Non-pigmented ciliary epithelial cell (primary cell): ENCODE data around the gene SLCO1B1.
"Not testable (repeated sequence)": the region's sequence is repeated elsewhere in the genome, so short reads cannot be mapped to it uniquely, and the experiment has no call there.

Experiments
- DNase-seq: peaks from one replicate; pipeline ENCODE4 v3.0.0-alpha.2; 2010; ENCODE audit warnings: low read depth

SLCO1B1 gene, protein sequence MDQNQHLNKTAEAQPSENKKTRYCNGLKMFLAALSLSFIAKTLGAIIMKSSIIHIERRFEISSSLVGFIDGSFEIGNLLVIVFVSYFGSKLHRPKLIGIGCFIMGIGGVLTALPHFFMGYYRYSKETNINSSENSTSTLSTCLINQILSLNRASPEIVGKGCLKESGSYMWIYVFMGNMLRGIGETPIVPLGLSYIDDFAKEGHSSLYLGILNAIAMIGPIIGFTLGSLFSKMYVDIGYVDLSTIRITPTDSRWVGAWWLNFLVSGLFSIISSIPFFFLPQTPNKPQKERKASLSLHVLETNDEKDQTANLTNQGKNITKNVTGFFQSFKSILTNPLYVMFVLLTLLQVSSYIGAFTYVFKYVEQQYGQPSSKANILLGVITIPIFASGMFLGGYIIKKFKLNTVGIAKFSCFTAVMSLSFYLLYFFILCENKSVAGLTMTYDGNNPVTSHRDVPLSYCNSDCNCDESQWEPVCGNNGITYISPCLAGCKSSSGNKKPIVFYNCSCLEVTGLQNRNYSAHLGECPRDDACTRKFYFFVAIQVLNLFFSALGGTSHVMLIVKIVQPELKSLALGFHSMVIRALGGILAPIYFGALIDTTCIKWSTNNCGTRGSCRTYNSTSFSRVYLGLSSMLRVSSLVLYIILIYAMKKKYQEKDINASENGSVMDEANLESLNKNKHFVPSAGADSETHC

GRCh38 chr12:21130998-21131397 is at the start of gene SLCO1B1:
Gene SLCO1B1 (plus strand): TSS chr12:21131194. CDS start chr12:21141575, 10,381 bp downstream.
- no peak for DNase-seq

DNA sequence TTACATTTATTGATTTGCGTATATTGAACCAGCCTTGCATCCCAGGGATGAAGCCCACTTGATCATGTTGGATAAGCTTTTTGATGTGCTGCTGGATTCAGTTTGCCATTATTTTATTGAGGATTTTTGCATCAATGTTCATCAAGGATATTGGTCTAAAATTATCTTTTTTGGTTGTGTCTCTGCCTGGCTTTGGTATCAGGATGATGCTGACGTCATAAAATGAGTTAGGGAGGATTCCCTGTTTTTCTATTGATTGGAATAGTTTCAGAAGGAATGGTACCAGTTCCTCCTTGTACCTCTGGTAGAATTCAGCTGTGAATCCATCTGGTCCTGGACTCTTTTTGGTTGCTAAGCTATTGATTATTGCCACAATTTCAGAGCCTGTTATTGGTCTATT is 46.2 kb upstream of the SLCO1B1 start:
- DNase-seq, result not testable (repeated sequence)

- no peak for DNase-seq
These were observed 19.3 kb upstream of the SLCO1B1 start for GRCh38 chr12:21111732-21112131.

- no peak for DNase-seq
These were observed 17.7 kb upstream of the SLCO1B1 start for GRCh38 chr12:21113266-21113665.

- DNase-seq, result no peak
These were observed 13.0 kb upstream of the SLCO1B1 start for GRCh38 chr12:21117995-21118394.

- DNase-seq, result no peak
These were observed 12.2 kb upstream of the SLCO1B1 start for GRCh38 chr12:21118760-21119159.

GRCh38 chr12:21129351-21129750 is 1.6 kb upstream of the SLCO1B1 start:
- DNase-seq, result no peak

GRCh38 chr12:21129906-21130305 is 1.1 kb upstream of the SLCO1B1 start:
- no peak for DNase-seq

- DNase-seq, result not testable (repeated sequence)
These were observed 6.5 kb downstream of the SLCO1B1 start for GRCh38 chr12:21137318-21137999.

GRCh38 chr12:21138016-21138415 is 7.0 kb downstream of the SLCO1B1 start:
- no peak for DNase-seq

DNA sequence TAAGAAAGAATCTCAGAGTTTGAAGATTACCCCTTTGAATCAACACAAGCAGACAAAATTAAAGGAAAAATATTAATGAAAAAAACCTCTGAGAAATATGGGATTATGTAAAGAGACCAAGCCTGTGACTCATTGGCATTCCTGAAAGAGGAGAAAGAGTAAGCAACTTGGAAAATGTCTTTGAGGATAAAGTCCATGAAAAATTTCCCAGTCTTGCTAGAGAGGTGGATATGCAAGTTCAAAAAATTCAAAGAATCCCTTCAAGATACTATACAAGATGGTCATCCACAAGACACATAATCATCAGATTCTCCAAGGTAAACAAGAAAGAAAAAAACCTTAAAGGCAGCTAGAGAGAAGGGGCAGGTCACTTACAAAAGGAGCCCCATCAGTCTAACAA is 13.3 kb downstream of the SLCO1B1 start:
- DNase-seq, result no peak

GRCh38 chr12:21149861-21150260 is 18.9 kb downstream of the SLCO1B1 start:
- not testable (repeated sequence) for DNase-seq

DNA sequence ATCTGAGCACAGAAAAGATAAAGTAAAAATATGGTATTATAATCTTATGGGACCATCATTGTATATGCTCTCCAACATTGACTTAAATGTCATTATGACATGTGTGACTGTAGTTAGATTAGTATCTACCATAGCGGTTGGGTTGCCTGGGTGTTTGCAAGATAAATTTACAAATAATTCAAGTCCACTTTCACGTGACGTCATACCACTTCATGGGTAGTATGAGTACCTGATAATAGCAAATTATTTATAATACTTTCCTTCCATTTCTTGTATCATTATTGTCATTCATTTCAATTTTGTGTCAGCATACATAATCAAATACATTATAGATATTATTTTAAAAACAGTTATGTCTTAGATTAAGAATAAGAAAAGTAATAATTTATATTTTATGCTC is 20.2 kb downstream of the SLCO1B1 start:
- DNase-seq, result no peak

DNA sequence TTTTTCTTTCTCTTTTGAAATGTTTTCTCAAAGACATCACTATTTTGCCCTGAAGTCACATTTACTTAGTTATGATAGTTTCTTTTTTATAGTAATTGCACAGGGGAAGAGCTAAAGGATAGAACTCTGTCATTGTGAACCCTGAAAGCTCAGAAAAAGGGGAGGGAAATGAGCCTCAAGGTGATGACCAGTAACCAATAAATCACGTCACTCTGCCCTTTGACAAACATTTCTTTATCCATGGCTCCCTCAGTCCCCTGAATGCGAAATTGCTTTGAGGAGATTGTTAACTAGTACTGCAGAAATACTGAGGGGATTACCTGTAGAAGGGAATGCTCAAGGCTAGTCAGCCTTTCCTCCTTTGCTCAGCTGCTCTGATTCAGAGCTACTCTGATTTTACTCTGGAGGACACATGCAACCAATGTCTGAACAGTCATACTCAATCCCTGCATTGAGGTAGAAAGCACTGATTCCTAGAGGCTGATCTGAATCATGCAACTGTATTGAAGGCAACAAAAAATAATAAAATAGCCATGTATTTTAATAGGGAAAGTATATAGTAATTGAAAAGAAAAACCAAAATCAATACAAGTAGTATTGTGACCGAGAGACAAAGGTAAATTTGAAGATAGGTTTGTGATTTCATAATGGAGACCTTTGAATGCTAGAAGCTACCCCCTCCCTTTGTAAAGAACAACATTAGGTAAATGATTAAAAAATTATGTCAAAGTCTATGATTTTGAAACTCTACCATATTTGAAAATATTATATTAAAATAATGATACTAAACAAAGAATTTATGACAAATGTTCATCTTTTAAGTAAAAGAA is 24.7 kb downstream of the SLCO1B1 start:
- no peak for DNase-seq

DNA sequence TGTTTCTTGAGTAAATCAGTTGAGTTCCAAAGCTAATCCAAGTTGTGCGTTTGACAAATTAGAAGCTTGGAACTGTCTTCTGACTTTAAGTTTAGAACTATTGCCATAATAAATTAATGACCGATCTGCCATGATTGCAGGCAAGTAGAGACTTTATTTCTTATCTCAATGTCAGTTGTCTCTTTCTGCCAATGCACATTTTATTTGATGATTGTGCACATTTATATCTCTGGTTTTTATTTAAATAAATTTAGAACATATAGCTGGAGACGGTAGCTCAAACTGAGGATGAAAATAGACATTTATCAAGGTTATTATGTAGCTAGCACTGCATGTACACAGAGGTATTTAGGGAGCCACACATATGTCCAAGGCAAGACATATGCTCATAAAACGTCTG is 34.1 kb downstream of the SLCO1B1 start:
- DNase-seq, result no peak

DNA sequence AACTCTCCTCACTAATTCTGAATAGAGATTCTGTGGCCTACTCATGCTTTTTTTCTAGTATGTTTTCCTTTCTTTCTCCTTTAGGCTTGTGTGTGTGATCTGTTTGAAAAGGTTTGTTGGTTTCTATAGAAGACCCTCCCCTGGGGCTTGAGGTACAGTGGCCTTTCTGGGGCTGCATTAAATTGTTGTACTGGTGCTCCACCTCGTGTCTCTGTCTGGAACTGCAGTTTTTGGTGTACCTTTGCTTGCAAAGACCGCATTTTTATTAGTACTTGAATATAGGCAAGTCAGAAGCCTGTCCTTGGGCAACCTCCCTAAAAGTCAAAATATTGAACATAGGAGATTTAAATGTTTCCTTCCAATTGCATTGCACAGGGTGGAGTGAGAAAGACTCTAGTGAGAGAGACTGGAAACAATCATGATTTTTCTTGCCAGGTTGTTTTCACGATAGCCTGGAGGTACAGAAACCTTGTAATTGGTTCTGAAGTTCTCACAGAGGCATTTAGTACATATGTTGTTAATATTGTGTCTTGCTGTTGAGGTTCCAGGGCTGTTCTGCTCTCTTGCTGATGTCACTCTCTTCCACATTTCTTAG is 39.0 kb downstream of the SLCO1B1 start:
- DNase-seq, result no peak

GRCh38 chr12:21172079-21172478 is 41.1 kb downstream of the SLCO1B1 start:
- DNase-seq, result no peak

- DNase-seq, result no peak
These were observed 52.8 kb downstream of the SLCO1B1 start for GRCh38 chr12:21183721-21184275.

- no peak for DNase-seq
These were observed 59.0 kb downstream of the SLCO1B1 start for GRCh38 chr12:21190016-21190415.

GRCh38 chr12:21214433-21214832 is 83.4 kb downstream of the SLCO1B1 start:
- not testable (repeated sequence) for DNase-seq

GRCh38 chr12:21219206-21219605 is 88.2 kb downstream of the SLCO1B1 start:
- DNase-seq, result no peak
